CD4-positive, alpha-beta T cell (primary cell): ENCODE data around the gene ZNF439. TPM values are rescaled to one million over a fixed set of nuclear protein-coding genes. Genes with fewer than 3 reads are reported as not detected.

Experiments used
- ATAC-seq: fragments of 200-7000 bp; cut with Tn5 transposase; one replicate; pipeline ENCODE4 v1.10.0; 2022; ENCODE audit warnings: mild to moderate bottlenecking; ENCODE audit not compliant: poor library complexity
- CTCF ChIA-PET: fragments of 350-600 bp; sonication (Branson Sonifier 250); formaldehyde crosslinking; loops from one replicate; lab custom pipeline; 2021; ENCODE audit warnings: antibody characterized with exemption, inconsistent platforms; lab: Charles Lee
- POLR2A ChIA-PET: fragments of 350-600 bp; sonication (Branson Sonifier 250); formaldehyde crosslinking; loops from one replicate; lab custom pipeline; 2021; ENCODE audit warnings: antibody characterized with exemption, inconsistent platforms; lab: Charles Lee
- DNase-seq, 14 experiments: peaks; one replicate each; pipeline ENCODE4 v3.0.0-alpha.2; 2013 to 2020; ENCODE audit warnings: mixed read lengths in 2 of 14
- H3K27ac ChIP-seq, 2 donors: one replicate each; pipeline versions ENCODE4 v1.5.1 to v1.7.0; 2013; ENCODE audit warnings: low read length in 2 of 2, low read depth in 1 of 2, mild to moderate bottlenecking in 1 of 2
- H3K27me3 ChIP-seq, 2 experiments: 1 replicate in 1 of 2; 2 replicates in 1 of 2; pipeline versions ENCODE4 v1.6.1 to v1.7.0; 2013; ENCODE audit warnings: low read length in 2 of 2, control low read depth in 1 of 2, mild to moderate bottlenecking in 1 of 2, moderate library complexity in 1 of 2; ENCODE audit not compliant: insufficient read depth in 2 of 2, control insufficient read depth in 1 of 2
- H3K36me3 ChIP-seq: one replicate; pipeline ENCODE4 v1.6.1; 2013; ENCODE audit warnings: low read length, control low read depth; ENCODE audit not compliant: insufficient read depth
- H3K4me1 ChIP-seq: one replicate; pipeline ENCODE4 v1.6.1; 2013; ENCODE audit warnings: low read length, control low read depth; ENCODE audit not compliant: insufficient read depth
- H3K4me3 ChIP-seq: one replicate; pipeline ENCODE4 v1.5.1; 2013; ENCODE audit warnings: mild to moderate bottlenecking, low read length, moderate library complexity
- H3K9me3 ChIP-seq, 2 experiments: 1 replicate in 1 of 2; 2 replicates in 1 of 2; pipeline versions ENCODE4 v1.6.1 to v1.7.0; 2013; ENCODE audit warnings: low read length in 2 of 2, mild to moderate bottlenecking in 2 of 2, control low read depth in 1 of 2, moderate library complexity in 1 of 2; ENCODE audit not compliant: control insufficient read depth in 1 of 2, insufficient read depth in 1 of 2
- H3K27ac Mint-ChIP-seq: one replicate; pipeline ENCODE4 v1.8.0; 2020; ENCODE audit warnings: mixed read lengths
- H3K27me3 Mint-ChIP-seq: one replicate; pipeline ENCODE4 v1.8.0; 2021; ENCODE audit warnings: mixed read lengths
- H3K36me3 Mint-ChIP-seq: one replicate; pipeline ENCODE4 v1.8.0; 2021; ENCODE audit warnings: low read depth, mixed read lengths
- H3K4me1 Mint-ChIP-seq: one replicate; pipeline ENCODE4 v1.8.0; 2021; ENCODE audit warnings: low read depth, mixed read lengths
- H3K4me3 Mint-ChIP-seq: one replicate; pipeline ENCODE4 v1.8.0; 2020; ENCODE audit warnings: mild to moderate bottlenecking, mixed read lengths
- H3K9me3 Mint-ChIP-seq: one replicate; pipeline ENCODE4 v1.8.0; 2020; ENCODE audit warnings: mixed read lengths
- CTCF ChIP-seq: fragments of 200-600 bp; IDR thresholded peaks from one replicate; pipeline ENCODE4 v1.8.0; 2022; ENCODE audit warnings: antibody characterized with exemption, mild to moderate bottlenecking
- intact Hi-C, 2 experiments: fragments of 100-400 bp; cut with DNase I in 1 of 2; cut with micrococcal nuclease in 1 of 2; formaldehyde crosslinking; loops; one replicate each; pipeline versions ENCODE4 v1.15.1 to v1.9.0; 2023 to 2025; cut with DNase I, micrococcal nuclease
- total RNA-seq, 174 experiments: library from RNA in 2 of 174; stranded (reverse) in 2 of 174; gene quantifications; one replicate each; pipeline ENCODE4 v1.2.3 and lab custom pipeline; 2021 to 2026

The ZNF439 gene
- total RNA-seq, 2 experiments from 2014 or later = 6.3 to 6.6 TPM

GRCh38 chr19:11890634-11891033 is 42.1 kb downstream of the ZNF439 start:
- Histone ChIP-seq H3K27me3 (no peaks in the 10 kb centered on the region), H3K27ac (no peak overlapping the region), H3K9me3 (peaks cover 0 to 14% of the 10 kb centered on the region in 2 experiments), H3K36me3 (no peaks in the 10 kb centered on the region), H3K4me3 (no peak overlapping the region), H3K4me1 (peaks cover 22% of the 10 kb centered on the region)
- CTCF ChIA-PET = no interaction called here
- H3K4me1 Mint-ChIP-seq = peaks cover 28% of the 10 kb centered on the region
- H3K27me3 Mint-ChIP-seq = no peaks in the 10 kb centered on the region
- ATAC-seq (no peak), DNase-seq (no peak)
- POLR2A ChIA-PET = no interaction called here
- H3K9me3 Mint-ChIP-seq = no peaks in the 10 kb centered on the region
- intact Hi-C loops = no loop called here
- no peak overlapping the region for H3K27ac Mint-ChIP-seq
- H3K36me3 Mint-ChIP-seq = peaks cover 51% of the 10 kb centered on the region
- H3K4me3 Mint-ChIP-seq = no peak overlapping the region
- TF ChIP-seq CTCF = no peak

GRCh38 chr19:11894851-11895250 is 46.3 kb downstream of the ZNF439 start:
- TF ChIP-seq CTCF = no peak
- Mint-ChIP-seq H3K27me3 (no peaks in the 10 kb centered on the region), H3K27ac (no peak overlapping the region), H3K36me3 (peaks cover 66% of the 10 kb centered on the region), H3K9me3 (peaks cover 5% of the 10 kb centered on the region), H3K4me1 (peaks cover under 1% of the 10 kb centered on the region), H3K4me3 (no peak overlapping the region)
- DNase-seq (no peak), ATAC-seq (no peak)
- Histone ChIP-seq H3K4me3 (no peak overlapping the region), H3K36me3 (no peaks in the 10 kb centered on the region), H3K27ac (no peak overlapping the region), H3K27me3 (no peaks in the 10 kb centered on the region), H3K4me1 (no peaks in the 10 kb centered on the region), H3K9me3 (peaks cover 2 to 19% of the 10 kb centered on the region in 2 experiments)
- intact Hi-C loops = no loop called here
- CTCF ChIA-PET = no interaction called here
- POLR2A ChIA-PET = no interaction called here

GRCh38 chr19:11902228-11902627 is 53.7 kb downstream of the ZNF439 start:
- peaks cover 13% of the 10 kb centered on the region for H3K36me3 ChIP-seq
- Mint-ChIP-seq H3K9me3 (peaks cover 10% of the 10 kb centered on the region), H3K27ac (no peak overlapping the region), H3K27me3 (no peaks in the 10 kb centered on the region), H3K4me1 (no peaks in the 10 kb centered on the region), H3K4me3 (no peak overlapping the region), H3K36me3 (peaks cover 90% of the 10 kb centered on the region)
- peaks cover 44 to 62% of the 10 kb centered on the region in 2 experiments for H3K9me3 ChIP-seq
- TF ChIP-seq CTCF = no peak
- no peaks in the 10 kb centered on the region for H3K4me1 ChIP-seq
- no peak for DNase-seq
- no peaks in the 10 kb centered on the region for H3K27me3 ChIP-seq
- ATAC-seq = no peak
- no peak overlapping the region for H3K27ac ChIP-seq
- POLR2A ChIA-PET = no interaction called here
- intact Hi-C loops = no loop called here
- no peak overlapping the region for H3K4me3 ChIP-seq
- CTCF ChIA-PET = no interaction called here
